NCI-H524 (cell line): ENCODE data around the gene SEPHS2.
A peak's percentile ranks its signal among the peaks of the same experiment; 100 is the strongest.
"Not testable (repeated sequence)": the region's sequence is repeated elsewhere in the genome, so short reads cannot be mapped to it uniquely, and the experiment has no call there.

ENCODE experiments used
- DNase-seq, 2 experiments: peaks; one replicate each; lab custom pipeline; 2025; lab: John Stamatoyannopoulos, UW

The SEPHS2 gene

GRCh38 chr16:30445408-30446202 lies at the start of gene SEPHS2:
SEPHS2 (minus strand) TSS chr16:30445874; CDS start chr16:30445727, 147 bp downstream.
- peak; percentile 92 to 98 for DNase-seq

GRCh38 chr16:30494709-30495108 lies 49.0 kb upstream of the SEPHS2 start:
- no peak for DNase-seq

GRCh38 chr16:30493941-30494488 lies 48.3 kb upstream of the SEPHS2 start:
- no peak for DNase-seq

- DNase-seq: no peak
Measured at GRCh38 chr16:30491744-30492308, 46.2 kb upstream of the SEPHS2 start.

- DNase-seq: no peak
Measured at GRCh38 chr16:30491229-30491628, 45.6 kb upstream of the SEPHS2 start.

- DNase-seq: no peak
Measured at GRCh38 chr16:30490210-30490609, 44.5 kb upstream of the SEPHS2 start.

GRCh38 chr16:30488764-30489605 lies 43.3 kb upstream of the SEPHS2 start:
- DNase-seq: no peak

- DNase-seq: no peak
Measured at GRCh38 chr16:30485818-30486436, 40.3 kb upstream of the SEPHS2 start.

GRCh38 chr16:30484887-30485286 lies 39.2 kb upstream of the SEPHS2 start:
- DNase-seq: no peak

GRCh38 chr16:30482366-30482765 lies 36.7 kb upstream of the SEPHS2 start:
- no peak for DNase-seq

- no peak for DNase-seq
Measured at GRCh38 chr16:30481381-30481780, 35.7 kb upstream of the SEPHS2 start.

GRCh38 chr16:30478766-30479478 lies 33.2 kb upstream of the SEPHS2 start:
- DNase-seq: no peak

GRCh38 chr16:30477773-30478172 lies 32.1 kb upstream of the SEPHS2 start:
- DNase-seq: not testable (repeated sequence)

GRCh38 chr16:30476991-30477390 lies 31.3 kb upstream of the SEPHS2 start:
- DNase-seq: no peak

- DNase-seq: no peak
Measured at GRCh38 chr16:30474684-30475083, 29.0 kb upstream of the SEPHS2 start.

GRCh38 chr16:30474074-30474452 lies 28.4 kb upstream of the SEPHS2 start:
- no peak for DNase-seq

GRCh38 chr16:30473231-30474073 lies 27.8 kb upstream of the SEPHS2 start:
- no peak for DNase-seq

- no peak for DNase-seq
Measured at GRCh38 chr16:30472328-30472942, 26.8 kb upstream of the SEPHS2 start, which contains the start of gene ITGAL. ITGAL (plus strand) TSS chr16:30472742; CDS start chr16:30472838, 96 bp downstream.

- no peak for DNase-seq
Measured at GRCh38 chr16:30470632-30470995, 24.9 kb upstream of the SEPHS2 start.

GRCh38 chr16:30470170-30470512 lies 24.5 kb upstream of the SEPHS2 start:
- DNase-seq: no peak
